WERI-Rb-1 (cell line): ENCODE data around the gene SNAP23.

Experiments
- DNase-seq: peaks from one replicate; pipeline ENCODE4 v3.0.0-alpha.2; 2020
- H3K27ac ChIP-seq: fragments of 250-450 bp; sonication (Bioruptor Pico); 2 replicates; pipeline ENCODE4 v1.5.1; 2020; ENCODE audit warnings: mild to moderate bottlenecking, moderate library complexity
- H3K27me3 ChIP-seq: fragments of 250-450 bp; sonication (Bioruptor Pico); 2 replicates; pipeline ENCODE4 v1.5.1; 2021; ENCODE audit warnings: mild to moderate bottlenecking, low read depth, moderate library complexity; ENCODE audit not compliant: insufficient read depth, severe bottlenecking
- H3K36me3 ChIP-seq: fragments of 250-450 bp; sonication (Bioruptor Pico); 2 replicates; pipeline ENCODE4 v1.5.1; 2020; ENCODE audit warnings: mild to moderate bottlenecking, moderate library complexity
- H3K4me3 ChIP-seq: 2 replicates; pipeline ENCODE4 v1.5.1; 2011; ENCODE audit warnings: low read depth, mild to moderate bottlenecking, control low read depth, low read length
- H3K9me3 ChIP-seq: fragments of 250-450 bp; sonication (Bioruptor Pico); 2 replicates; pipeline ENCODE4 v1.5.1; 2021; ENCODE audit warnings: mild to moderate bottlenecking, moderate library complexity; ENCODE audit not compliant: severe bottlenecking
- CTCF ChIP-seq: IDR thresholded peaks from 2 replicates; pipeline ENCODE4 v1.5.1; 2011; ENCODE audit warnings: low read depth, mild to moderate bottlenecking, control low read depth, inconsistent platforms, low read length

The SNAP23 gene

GRCh38 chr15:42495361-42496212, at the start of gene SNAP23:
TSS of gene SNAP23 (plus strand) at chr15:42495634. CDS start at chr15:42511847, 16,213 bp downstream.
- Histone ChIP-seq H3K36me3 (no peaks in the 10 kb centered on the region), H3K9me3 (no peaks in the 10 kb centered on the region), H3K4me3 (peak within 1 kb of the TSS; percentile 70), H3K27ac (no peak within 1 kb of the TSS; the same call in 1 of the 2 replicates), H3K27me3 (no peaks in the 10 kb centered on the region)
- peak; percentile 89 for DNase-seq
- TF ChIP-seq CTCF, result no peak

- H3K36me3 ChIP-seq, result peaks cover 53% of the 10 kb centered on the region
- no peak overlapping the region for H3K27ac ChIP-seq
- H3K4me3 ChIP-seq, result no peak overlapping the region
- no peaks in the 10 kb centered on the region for H3K27me3 ChIP-seq
- H3K9me3 ChIP-seq, result no peaks in the 10 kb centered on the region
- TF ChIP-seq CTCF, result no peak
- no peak for DNase-seq
Observed at GRCh38 chr15:42447599-42447998, 47.8 kb upstream of the SNAP23 start.

- Histone ChIP-seq H3K27ac (no peak overlapping the region), H3K9me3 (no peaks in the 10 kb centered on the region), H3K36me3 (peaks cover 53% of the 10 kb centered on the region), H3K4me3 (no peak overlapping the region), H3K27me3 (no peaks in the 10 kb centered on the region)
- no peak for TF ChIP-seq CTCF
- DNase-seq, result no peak
Observed at GRCh38 chr15:42448281-42448680, 47.2 kb upstream of the SNAP23 start.

GRCh38 chr15:42449770-42450424, 45.5 kb upstream of the SNAP23 start:
- H3K9me3 ChIP-seq, result no peaks in the 10 kb centered on the region
- no peaks in the 10 kb centered on the region for H3K27me3 ChIP-seq
- H3K36me3 ChIP-seq, result peaks cover 46% of the 10 kb centered on the region
- H3K4me3 ChIP-seq, result no peak overlapping the region
- no peak overlapping the region for H3K27ac ChIP-seq
- no peak for TF ChIP-seq CTCF
- DNase-seq, result no peak

GRCh38 chr15:42450425-42450790, 45.0 kb upstream of the SNAP23 start:
- DNase-seq, result no peak
- Histone ChIP-seq H3K27me3 (no peaks in the 10 kb centered on the region), H3K36me3 (peaks cover 41% of the 10 kb centered on the region), H3K9me3 (no peaks in the 10 kb centered on the region), H3K27ac (no peak overlapping the region), H3K4me3 (no peak overlapping the region)
- TF ChIP-seq CTCF, result no peak
